B cell (primary cell): ENCODE results near the gene THNSL1. TPM values are rescaled to one million over a fixed set of nuclear protein-coding genes. Genes with fewer than 3 reads are reported as not detected.

ENCODE experiments used
- ATAC-seq: fragments of 200-7000 bp; cut with Tn5 transposase; one replicate; pipeline ENCODE4 v1.10.0; 2021; ENCODE audit warnings: low read depth, mild to moderate bottlenecking, moderate number of reproducible peaks, moderate library complexity
- CTCF ChIA-PET: fragments of 350-600 bp; sonication (Branson Sonifier 250); formaldehyde crosslinking; loops from one replicate; lab custom pipeline; 2021; ENCODE audit warnings: antibody characterized with exemption, inconsistent platforms; lab: Charles Lee
- POLR2A ChIA-PET: fragments of 350-600 bp; sonication (Branson Sonifier 250); formaldehyde crosslinking; loops from one replicate; lab custom pipeline; 2021; ENCODE audit warnings: antibody characterized with exemption; lab: Charles Lee
- DNase-seq: peaks from one replicate; pipeline ENCODE4 v3.0.0; 2013
- H2AFZ ChIP-seq: 2 replicates; pipeline ENCODE4 v1.6.1; 2012; ENCODE audit warnings: mild to moderate bottlenecking, low read depth, low read length; ENCODE audit not compliant: insufficient read depth, poor library complexity, severe bottlenecking
- H3K27ac ChIP-seq, 2 donors: 1 replicate in 1 of 2; 2 replicates in 1 of 2; pipeline ENCODE4 v1.5.1; 2012 to 2013; ENCODE audit warnings: low read length in 2 of 2, mild to moderate bottlenecking in 2 of 2, moderate library complexity in 1 of 2
- H3K27me3 ChIP-seq, 4 experiments: fragments of 200-600 bp in 1 of 4; sonication (generic) in 1 of 4; replicated peaks in 1 of 4; 1 replicate in 2 of 4; 2 replicates in 2 of 4; pipeline versions ENCODE4 v1.6.1 to v1.7.0; 2013 to 2016; ENCODE audit warnings: low read length in 3 of 4, mild to moderate bottlenecking in 2 of 4, mixed read lengths in 1 of 4, moderate library complexity in 1 of 4; ENCODE audit not compliant: insufficient read depth in 4 of 4, control insufficient read depth in 3 of 4; ENCODE audit errors: control extremely low read depth in 1 of 4
- H3K36me3 ChIP-seq, 2 experiments: replicated peaks in 1 of 2; 1 replicate in 1 of 2; 2 replicates in 1 of 2; pipeline versions ENCODE4 v1.6.1 to v1.7.1; 2013; ENCODE audit warnings: low read length in 1 of 2; ENCODE audit not compliant: insufficient read depth in 2 of 2, control insufficient read depth in 1 of 2; ENCODE audit errors: control extremely low read depth in 1 of 2, extremely low read depth in 1 of 2
- H3K4me1 ChIP-seq, 2 donors: fragments of 200-600 bp in 1 of 2; sonication (generic) in 1 of 2; 1 replicate in 1 of 2; 2 replicates in 1 of 2; pipeline versions ENCODE4 v1.5.1 to v1.6.1; 2013 to 2017; ENCODE audit warnings: low read length in 2 of 2; ENCODE audit not compliant: control insufficient read depth in 2 of 2, insufficient read depth in 2 of 2
- H3K4me2 ChIP-seq: replicated peaks from 2 replicates; pipeline ENCODE3; 2012; ENCODE audit warnings: mild to moderate bottlenecking, low read depth, low read length; ENCODE audit not compliant: poor library complexity, severe bottlenecking
- H3K4me3 ChIP-seq, 5 experiments: fragments of 200-600 bp in 1 of 5; sonication (generic) in 1 of 5; 1 replicate in 3 of 5; 2 replicates in 2 of 5; pipeline versions ENCODE4 v1.5.1 to v1.7.0; 2011 to 2016; ENCODE audit warnings: low read length in 4 of 5, mild to moderate bottlenecking in 4 of 5, low read depth in 2 of 5, control low read depth in 1 of 5, moderate library complexity in 1 of 5; ENCODE audit not compliant: insufficient read depth in 1 of 5; ENCODE audit errors: control extremely low read depth in 1 of 5, extremely low read depth in 1 of 5
- H3K79me2 ChIP-seq: fragments of 200-600 bp; sonication (generic); one replicate; pipeline ENCODE4 v1.6.0; 2016; ENCODE audit warnings: low read length; ENCODE audit not compliant: control insufficient read depth, insufficient read depth
- H3K9ac ChIP-seq: fragments of 200-600 bp; sonication (generic); 2 replicates; pipeline ENCODE4 v1.6.1; 2017; ENCODE audit warnings: mild to moderate bottlenecking, low read length, moderate library complexity
- H3K9me3 ChIP-seq, 3 donors: one replicate each; pipeline versions ENCODE4 v1.6.1 to v1.7.1; 2013; ENCODE audit warnings: low read length in 2 of 3; ENCODE audit not compliant: control insufficient read depth in 2 of 3, insufficient read depth in 1 of 3; ENCODE audit errors: control extremely low read depth in 1 of 3
- H4K20me1 ChIP-seq: 2 replicates; pipeline ENCODE4 v1.6.0; 2012; ENCODE audit warnings: mild to moderate bottlenecking, low read length; ENCODE audit not compliant: insufficient read depth, control insufficient read depth, poor library complexity, severe bottlenecking
- H3K27ac Mint-ChIP-seq: one replicate; pipeline ENCODE4 v1.8.0; 2021; ENCODE audit warnings: mixed read lengths
- H3K27me3 Mint-ChIP-seq: one replicate; pipeline ENCODE4 v1.8.0; 2021; ENCODE audit warnings: mixed read lengths
- H3K4me1 Mint-ChIP-seq: one replicate; pipeline ENCODE4 v1.8.0; 2021; ENCODE audit warnings: mixed read lengths
- H3K4me3 Mint-ChIP-seq: one replicate; pipeline ENCODE4 v1.8.0; 2021; ENCODE audit warnings: mixed read lengths
- H3K9me3 Mint-ChIP-seq: one replicate; pipeline ENCODE4 v1.8.0; 2022; ENCODE audit warnings: mixed read lengths; ENCODE audit not compliant: insufficient read depth
- CTCF ChIP-seq: fragments of 200-600 bp; IDR thresholded peaks from one replicate; pipeline ENCODE4 v1.8.0; 2022; ENCODE audit warnings: antibody characterized with exemption, mild to moderate bottlenecking
- EZH2 ChIP-seq: IDR thresholded peaks from 2 replicates; pipeline ENCODE4 v1.6.1; 2012; ENCODE audit warnings: borderline replicate concordance, low read depth, mild to moderate bottlenecking, moderate library complexity, low read length; ENCODE audit not compliant: insufficient read depth, poor library complexity, severe bottlenecking
- WGBS: methylation state at CpG from one replicate; pipeline ENCODE4 v1.1.5; 2013; ENCODE audit warnings: missing lambda C conversion rate; ENCODE audit not compliant: insufficient coverage; 5-methylcytosine and 5-hydroxymethylcytosine counted together
- intact Hi-C: fragments of 100-400 bp; cut with micrococcal nuclease; formaldehyde crosslinking; loops from one replicate; pipeline ENCODE4 v1.10.0; 2022
- polyA plus RNA-seq: library from polyadenylated mRNA; depleted of rRNA; stranded (reverse); fragments of >200 nt; gene quantifications from 2 replicates; pipeline ENCODE4 v1.2.3, GENCODE V29; 2012
- total RNA-seq, 2 donors: library from RNA; stranded (reverse); fragments of 120-200 nt in 1 of 2; gene quantifications; 1 replicate in 1 of 2; 2 replicates in 1 of 2; pipeline versions ENCODE4 v1.2.3 to v1.2.4, GENCODE V29; 2013 to 2022

THNSL1 gene
- total and polyA plus RNA-seq, 2 donors (not counting 1 experiment from before 2014, with no cell fraction given) = 0.72 to 4.3 TPM

DNA sequence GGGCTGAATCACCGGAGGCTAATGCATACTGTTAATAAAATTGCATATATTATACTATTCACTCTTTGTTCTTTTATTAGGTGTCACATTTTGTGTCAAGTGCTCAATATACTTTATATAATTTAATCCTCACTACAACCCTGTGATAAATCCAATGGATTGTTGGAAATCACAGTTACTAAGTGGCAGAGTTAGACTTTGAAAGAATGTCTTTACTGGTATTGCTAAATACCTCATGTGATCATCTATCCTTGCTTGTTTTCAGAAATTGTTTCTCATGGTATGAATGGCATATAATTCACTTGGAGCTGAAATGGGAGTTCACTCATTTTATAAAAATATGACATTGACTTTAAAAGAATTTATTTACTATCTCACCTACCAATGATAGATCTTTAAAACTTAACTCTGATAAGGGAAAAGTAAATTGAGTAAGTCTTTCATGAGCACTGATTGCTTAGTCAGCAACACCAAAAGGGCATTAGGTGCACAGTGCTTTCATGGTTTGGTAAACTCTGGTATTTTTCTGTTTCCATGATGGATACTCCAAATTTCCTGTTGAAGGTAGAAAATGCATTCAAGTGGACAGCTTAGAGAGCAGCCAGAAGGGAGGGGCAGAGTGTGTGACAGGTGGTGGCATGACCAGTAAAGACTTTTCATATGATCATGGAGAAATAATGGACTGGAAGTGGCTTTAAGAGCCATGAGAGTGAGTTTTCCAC is 23.0 kb upstream of the THNSL1 start:
- Histone ChIP-seq H3K9me3 (peaks cover 0 to 3% (median 0%) of the 10 kb centered on the region in 3 donors), H3K4me1 (no peaks in the 10 kb centered on the region), H4K20me1 (no peaks in the 10 kb centered on the region), H3K27ac (no peak overlapping the region), H2AFZ (no peak overlapping the region), H3K4me2 (no peak overlapping the region), H3K9ac (no peak overlapping the region), H3K36me3 (no peaks in the 10 kb centered on the region), H3K27me3 (peaks cover 0 to 5% (median 0%) of the 10 kb centered on the region in 4 experiments), H3K79me2 (no peaks in the 10 kb centered on the region), H3K4me3 (no peak overlapping the region)
- Mint-ChIP-seq H3K4me3 (no peak overlapping the region), H3K9me3 (no peaks in the 10 kb centered on the region), H3K27ac (no peak overlapping the region), H3K4me1 (peaks cover 3% of the 10 kb centered on the region), H3K27me3 (peaks cover 9% of the 10 kb centered on the region)
- WGBS = no CpG with 5 or more reads among the region's 1 CpG
- POLR2A ChIA-PET = no interaction called here
- CTCF ChIA-PET = no interaction called here
- TF ChIP-seq EZH2 = no peak
- TF ChIP-seq CTCF = no peak
- DNase-seq (no peak), ATAC-seq (no peak)
- intact Hi-C loops = no loop called here

GRCh38 chr10:24995072-24995471 is 21.3 kb upstream of the THNSL1 start:
- H3K4me1 Mint-ChIP-seq = no peaks in the 10 kb centered on the region
- intact Hi-C loops = no loop called here
- H3K27me3 Mint-ChIP-seq = peaks cover 9% of the 10 kb centered on the region
- Histone ChIP-seq H4K20me1 (no peaks in the 10 kb centered on the region), H3K4me2 (no peak overlapping the region), H3K27ac (no peak overlapping the region), H3K27me3 (peaks cover 0 to 2% (median 0%) of the 10 kb centered on the region in 4 experiments), H3K4me1 (no peaks in the 10 kb centered on the region), H3K9me3 (peaks cover under 1 to 3% (median 2%) of the 10 kb centered on the region in 3 donors), H3K9ac (no peak overlapping the region), H3K4me3 (no peak overlapping the region), H3K36me3 (no peaks in the 10 kb centered on the region), H2AFZ (no peak overlapping the region), H3K79me2 (no peaks in the 10 kb centered on the region)
- POLR2A ChIA-PET = no interaction called here
- H3K9me3 Mint-ChIP-seq = no peaks in the 10 kb centered on the region
- H3K27ac Mint-ChIP-seq = no peak overlapping the region
- H3K4me3 Mint-ChIP-seq = no peak overlapping the region
- TF ChIP-seq CTCF (no peak), EZH2 (no peak)
- DNase-seq = no peak
- ATAC-seq = no peak
- CTCF ChIA-PET = interaction anchor here (0.5 kb wide), 1 partner anchor 327 kb away, joined by 3 read pairs; no protein-coding TSS in a partner anchor
